Naive thymus-derived CD8-positive, alpha-beta T cell (primary cell): ENCODE results near the gene FAM131C. TPM values are rescaled to one million over a fixed set of nuclear protein-coding genes. Genes with fewer than 3 reads are reported as not detected.
A peak's percentile ranks its signal among the peaks of the same experiment; 100 is the strongest.
"Not testable (repeated sequence)": the region's sequence is repeated elsewhere in the genome, so short reads cannot be mapped to it uniquely, and the experiment has no call there.

Experiments
- ATAC-seq, 2 donors: fragments of 150-1000 bp; cut with Tn5 transposase in 1 of 2; sonication (Bioruptor Pico), chemical (Tn5 transposase) in 1 of 2; 1 replicate in 1 of 2; 2 replicates in 1 of 2; pipeline ENCODE4 v1.10.0; 2021; ENCODE audit warnings: mild to moderate bottlenecking in 2 of 2, moderate library complexity in 2 of 2
- POLR2A ChIA-PET: fragments of 350-600 bp; sonication (Branson Sonifier 250); formaldehyde crosslinking; loops from one replicate; lab custom pipeline; 2021; ENCODE audit warnings: antibody characterized with exemption; lab: Charles Lee
- DNase-seq, 10 donors: peaks; one replicate each; pipeline versions ENCODE4 v3.0.0 to v3.0.0-alpha.2; 2020 to 2022
- H3K27ac Mint-ChIP-seq, 10 donors: one replicate each; pipeline ENCODE4 v1.8.0; 2020 to 2022; ENCODE audit warnings: mild to moderate bottlenecking in 10 of 10, mixed read lengths in 10 of 10, moderate library complexity in 4 of 10, inconsistent platforms in 1 of 10
- H3K27me3 Mint-ChIP-seq, 5 donors: one replicate each; pipeline ENCODE4 v1.8.0; 2021 to 2022; ENCODE audit warnings: mixed read lengths in 5 of 5
- H3K36me3 Mint-ChIP-seq, 3 donors: one replicate each; pipeline ENCODE4 v1.8.0; 2020 to 2022; ENCODE audit warnings: mixed read lengths in 3 of 3, mild to moderate bottlenecking in 2 of 3, inconsistent platforms in 1 of 3
- H3K4me1 Mint-ChIP-seq, 4 donors: one replicate each; pipeline ENCODE4 v1.8.0; 2021 to 2022; ENCODE audit warnings: mixed read lengths in 4 of 4
- H3K4me3 Mint-ChIP-seq, 10 donors: one replicate each; pipeline ENCODE4 v1.8.0; 2020 to 2022; ENCODE audit warnings: mild to moderate bottlenecking in 10 of 10, mixed read lengths in 10 of 10, moderate library complexity in 6 of 10, inconsistent platforms in 1 of 10
- H3K9me3 Mint-ChIP-seq, 9 donors: one replicate each; pipeline ENCODE4 v1.8.0; 2020 to 2022; ENCODE audit warnings: mixed read lengths in 9 of 9, mild to moderate bottlenecking in 3 of 9, inconsistent platforms in 1 of 9, moderate library complexity in 1 of 9
- polyA plus RNA-seq, 3 donors: library from polyadenylated mRNA; unstranded; fragments of 300-500 nt; fragmentation: Illumina TruSeq; gene quantifications; one replicate each; pipeline ENCODE4 v1.2.3, GENCODE V29; 2021
- total RNA-seq, 8 experiments: library from RNA in 2 of 8; stranded (reverse) in 2 of 8; gene quantifications; one replicate each; pipeline ENCODE4 v1.2.3 and lab custom pipeline; 2021 to 2026

FAM131C gene
- total and polyA plus RNA-seq, 5 experiments from 2014 or later = not detected

- H3K36me3 Mint-ChIP-seq, H3K4me1 Mint-ChIP-seq, H3K4me3 Mint-ChIP-seq, ATAC-seq, H3K9me3 Mint-ChIP-seq, H3K27me3 Mint-ChIP-seq, DNase-seq, POLR2A ChIA-PET: not testable (repeated sequence)
- H3K27ac Mint-ChIP-seq = peak overlapping the region in 1 of 10 donors; percentile 24
Measured at GRCh38 chr1:16020878-16021277, 52.6 kb downstream of the FAM131C start.

GRCh38 chr1:16020325-16020724, 53.1 kb downstream of the FAM131C start:
- DNase-seq (no peak), ATAC-seq (no peak)
- Mint-ChIP-seq H3K9me3 (no peaks in the 10 kb centered on the region), H3K4me3 (no peak overlapping the region), H3K36me3 (no peaks in the 10 kb centered on the region), H3K27ac (peak overlapping the region in 1 of 10 donors; percentile 24), H3K27me3 (peaks cover 0 to 9% (median 0%) of the 10 kb centered on the region in 5 donors), H3K4me1 (peaks cover 0 to 2% (median under 1%) of the 10 kb centered on the region in 4 donors)
- POLR2A ChIA-PET = no interaction called here

DNA sequence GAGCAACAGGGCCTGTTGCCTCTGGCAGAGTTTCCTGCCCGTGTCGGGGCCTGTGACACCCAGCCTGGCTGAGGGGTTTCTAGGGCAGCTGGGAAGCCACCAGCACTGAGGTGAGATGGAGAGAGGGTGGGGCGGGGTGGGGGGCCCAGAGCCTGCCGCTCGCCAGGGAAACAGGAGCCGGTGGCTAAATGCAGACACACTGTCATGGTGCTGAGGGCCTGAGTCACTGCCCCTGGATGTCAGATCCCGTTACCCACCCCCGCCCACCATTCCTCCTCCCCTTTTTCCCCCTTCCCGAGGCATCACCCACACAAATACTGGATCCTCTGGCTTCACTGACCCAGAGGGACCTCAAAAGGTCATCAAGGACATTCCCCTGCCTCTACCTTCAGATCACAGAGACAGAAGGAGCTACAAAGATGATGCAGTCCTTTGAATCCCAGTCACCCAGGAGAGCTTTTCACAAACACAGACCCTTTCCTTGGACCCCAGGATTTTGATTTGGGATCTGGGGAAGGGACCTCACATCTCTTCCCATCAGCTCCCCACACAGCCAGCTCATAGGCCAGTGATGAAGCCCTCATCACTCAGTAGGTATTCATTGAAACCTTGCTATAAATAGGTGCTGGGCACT, 53.7 kb downstream of the FAM131C start:
- Mint-ChIP-seq H3K27ac (peak overlapping the region in 1 of 10 donors; percentile 42), H3K4me1 (peaks cover 0 to 4% (median 1%) of the 10 kb centered on the region in 4 donors), H3K36me3 (no peaks in the 10 kb centered on the region), H3K27me3 (peaks cover 0 to 12% (median 0%) of the 10 kb centered on the region in 5 donors), H3K4me3 (no peak overlapping the region), H3K9me3 (no peaks in the 10 kb centered on the region)
- POLR2A ChIA-PET = no interaction called here
- no peak for ATAC-seq
- DNase-seq = no peak

GRCh38 chr1:16018749-16019643, 54.5 kb downstream of the FAM131C start:
- Mint-ChIP-seq H3K36me3 (no peaks in the 10 kb centered on the region), H3K27me3 (peaks cover 0 to 10% (median 0%) of the 10 kb centered on the region in 5 donors), H3K9me3 (no peaks in the 10 kb centered on the region), H3K4me1 (peaks cover 0 to 6% (median 1%) of the 10 kb centered on the region in 4 donors), H3K4me3 (no peak overlapping the region), H3K27ac (peak overlapping the region in 2 of 10 donors; percentile 39 to 42)
- DNase-seq (no peak), ATAC-seq (no peak)
- POLR2A ChIA-PET = no interaction called here

GRCh38 chr1:16018308-16018707, 55.1 kb downstream of the FAM131C start:
- no peak overlapping the region for H3K27ac Mint-ChIP-seq
- H3K4me3 Mint-ChIP-seq = no peak overlapping the region
- DNase-seq (no peak), ATAC-seq (no peak)
- H3K36me3 Mint-ChIP-seq = no peaks in the 10 kb centered on the region
- peaks cover 0 to 9% (median 0%) of the 10 kb centered on the region in 5 donors for H3K27me3 Mint-ChIP-seq
- POLR2A ChIA-PET = no interaction called here
- H3K9me3 Mint-ChIP-seq = no peaks in the 10 kb centered on the region
- peaks cover 0 to 6% (median 1%) of the 10 kb centered on the region in 4 donors for H3K4me1 Mint-ChIP-seq

DNA sequence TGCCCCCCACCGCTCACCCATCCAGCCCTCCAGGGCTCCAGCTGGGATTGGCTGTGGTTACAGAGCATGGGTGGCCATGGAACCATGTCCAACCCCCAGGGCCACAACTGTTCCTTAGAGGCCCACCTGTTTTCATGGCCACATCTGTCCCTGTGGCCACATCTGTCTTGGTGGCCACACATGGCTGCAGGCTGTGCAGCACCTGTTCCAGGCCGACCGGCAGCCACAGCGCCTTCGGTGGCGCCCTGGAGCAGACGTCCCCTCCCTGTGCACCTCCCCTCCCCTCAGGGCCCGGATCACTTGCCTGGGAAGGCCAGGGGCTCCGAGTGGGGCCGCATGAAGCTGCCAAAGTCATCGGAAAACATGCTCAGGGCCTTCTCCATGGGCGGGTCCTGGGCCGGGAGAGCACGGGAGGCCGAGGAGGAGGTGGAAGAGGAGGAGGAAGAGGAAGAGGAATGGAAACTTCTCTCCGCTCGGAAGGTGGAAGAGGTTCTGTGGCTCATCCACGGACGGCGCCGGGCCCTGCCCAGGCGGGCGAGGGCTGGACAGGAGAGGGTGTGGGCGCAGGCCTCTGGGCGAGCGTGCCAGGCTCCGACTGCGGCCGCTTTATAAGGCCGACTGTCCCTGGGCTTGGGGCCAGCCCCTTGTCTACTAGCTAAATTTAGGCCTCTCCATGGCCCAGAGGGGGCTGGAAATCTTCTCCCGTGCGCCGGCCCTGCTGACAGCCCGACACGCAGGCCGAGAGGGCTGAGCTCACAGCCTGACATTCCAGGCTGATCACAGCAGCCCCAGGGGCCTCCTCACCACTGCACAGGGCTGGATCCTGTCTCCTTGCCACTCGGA, 55.8 kb downstream of the FAM131C start, which contains the start of gene HSPB7:
Gene HSPB7, minus strand, starts transcription at position 583 of the 843 bp plus-strand sequence. Its CDS starts 80 bp downstream, at position 503.
- Mint-ChIP-seq H3K36me3 (no peaks in the 10 kb centered on the region), H3K9me3 (no peaks in the 10 kb centered on the region), H3K4me1 (peaks cover 0 to 6% (median 1%) of the 10 kb centered on the region in 4 donors), H3K27ac (no peak within 1 kb of the TSS), H3K27me3 (peaks cover 0 to 6% (median 0%) of the 10 kb centered on the region in 5 donors), H3K4me3 (no peak within 1 kb of the TSS)
- POLR2A ChIA-PET = no interaction called here
- no peak for ATAC-seq
- no peak for DNase-seq

GRCh38 chr1:16017076-16017460, 56.4 kb downstream of the FAM131C start:
- Mint-ChIP-seq H3K4me1 (peaks cover 0 to 13% (median 5%) of the 10 kb centered on the region in 4 donors), H3K9me3 (no peaks in the 10 kb centered on the region), H3K27me3 (peaks cover 0 to 5% (median 0%) of the 10 kb centered on the region in 5 donors), H3K27ac (no peak overlapping the region), H3K36me3 (no peaks in the 10 kb centered on the region), H3K4me3 (no peak overlapping the region)
- POLR2A ChIA-PET = no interaction called here
- no peak for DNase-seq
- ATAC-seq = no peak

DNA sequence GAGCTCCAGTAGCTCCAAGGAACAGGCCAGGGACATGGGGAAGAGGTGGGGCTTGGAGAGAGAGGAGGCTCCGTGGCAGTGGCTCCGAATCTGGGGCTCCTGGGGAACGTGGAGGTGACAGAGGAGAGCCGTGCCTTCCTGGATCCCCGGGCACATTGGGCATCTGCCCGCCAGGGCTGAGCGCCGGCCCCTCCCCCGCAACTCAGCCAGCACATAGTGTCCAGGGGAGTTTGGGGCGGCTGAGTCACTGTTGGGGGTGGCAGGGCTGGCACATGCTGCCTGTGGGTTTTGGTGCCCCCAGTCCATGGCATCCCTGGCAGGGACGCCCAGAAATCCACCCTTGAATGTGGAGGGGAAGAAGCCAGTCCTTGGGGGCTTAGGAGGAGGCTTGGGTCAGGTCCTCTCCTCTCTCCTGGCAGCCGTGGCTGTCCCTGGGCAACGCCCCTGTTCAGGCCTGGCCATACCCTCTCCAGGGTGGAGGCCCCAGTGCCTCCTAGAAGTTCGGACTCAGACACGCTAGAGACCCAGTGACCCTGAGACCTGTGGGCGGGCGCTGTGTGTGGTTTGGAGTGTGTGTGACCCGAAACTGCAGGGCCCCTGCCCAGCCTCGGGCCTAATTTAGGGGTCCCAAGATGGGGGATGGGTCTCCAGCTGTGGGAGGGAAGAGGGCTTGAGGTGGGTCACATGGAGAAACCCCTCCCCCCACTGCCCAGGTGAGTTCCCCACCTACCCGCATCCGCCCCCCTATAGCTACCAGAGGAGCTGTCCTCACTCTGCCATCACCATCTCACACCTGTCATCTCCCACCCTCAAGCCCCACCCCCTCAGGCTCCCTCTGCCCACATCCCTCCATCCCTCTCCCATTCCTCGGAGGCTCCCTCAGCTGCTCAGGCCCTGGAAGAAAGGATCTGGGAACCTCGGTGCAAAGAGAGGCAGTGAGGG, 57.2 kb downstream of the FAM131C start:
- Mint-ChIP-seq H3K4me3 (no peak overlapping the region), H3K27me3 (peaks cover 0 to 5% (median 0%) of the 10 kb centered on the region in 5 donors), H3K4me1 (peaks cover 0 to 14% (median 6%) of the 10 kb centered on the region in 4 donors), H3K27ac (peak overlapping the region in 1 of 10 donors; percentile 62), H3K36me3 (no peaks in the 10 kb centered on the region), H3K9me3 (no peaks in the 10 kb centered on the region)
- POLR2A ChIA-PET = no interaction called here
- ATAC-seq = no peak
- DNase-seq = no peak

- H3K36me3 Mint-ChIP-seq = no peaks in the 10 kb centered on the region
- H3K27me3 Mint-ChIP-seq = peaks cover 0 to 5% (median 0%) of the 10 kb centered on the region in 5 donors
- peaks cover 0 to 14% (median 6%) of the 10 kb centered on the region in 4 donors for H3K4me1 Mint-ChIP-seq
- POLR2A ChIA-PET = no interaction called here
- ATAC-seq (no peak), DNase-seq (no peak)
- H3K27ac Mint-ChIP-seq = peak overlapping the region in 1 of 10 donors; percentile 62
- H3K4me3 Mint-ChIP-seq = no peak overlapping the region
- no peaks in the 10 kb centered on the region for H3K9me3 Mint-ChIP-seq
Measured at GRCh38 chr1:16015491-16015890, 58.0 kb downstream of the FAM131C start.

- peaks cover 0 to 14% (median 6%) of the 10 kb centered on the region in 4 donors for H3K4me1 Mint-ChIP-seq
- no peaks in the 10 kb centered on the region for H3K9me3 Mint-ChIP-seq
- peak overlapping the region in 5 of 10 donors; percentile 18 to 66 (median 44) for H3K4me3 Mint-ChIP-seq
- H3K27ac Mint-ChIP-seq = peak overlapping the region in 3 of 10 donors; percentile 7 to 71 (median 52)
- peaks cover 0 to 5% (median 0%) of the 10 kb centered on the region in 5 donors for H3K27me3 Mint-ChIP-seq
- ATAC-seq = no peak
- POLR2A ChIA-PET = no interaction called here
- DNase-seq = no peak
- H3K36me3 Mint-ChIP-seq = no peaks in the 10 kb centered on the region
Measured at GRCh38 chr1:16014509-16015482, 58.7 kb downstream of the FAM131C start.

DNA sequence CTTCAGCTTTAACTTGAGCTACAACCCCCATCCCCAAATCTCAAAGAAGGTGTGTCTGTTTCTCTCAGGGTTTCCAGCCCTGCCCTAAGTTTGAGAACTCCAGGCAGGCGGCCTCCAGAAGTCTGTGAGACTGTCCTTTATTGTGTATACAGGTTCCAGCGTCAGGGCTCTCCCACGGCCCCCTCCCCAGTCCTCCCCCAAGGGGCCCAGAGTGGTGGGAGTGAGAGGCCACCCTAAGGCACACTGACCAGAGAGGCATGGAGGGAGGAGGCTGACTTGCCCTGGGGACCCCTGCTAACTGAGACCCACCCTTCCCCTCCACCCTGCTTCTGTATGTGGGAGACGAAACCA, 59.6 kb downstream of the FAM131C start:
- Mint-ChIP-seq H3K36me3 (no peaks in the 10 kb centered on the region), H3K4me1 (peaks cover 0 to 14% (median 6%) of the 10 kb centered on the region in 4 donors), H3K27me3 (peaks cover 0 to 8% (median 0%) of the 10 kb centered on the region in 5 donors), H3K27ac (peak overlapping the region in 2 of 10 donors; percentile 28 to 72), H3K9me3 (no peaks in the 10 kb centered on the region), H3K4me3 (peak overlapping the region in 2 of 10 donors; percentile 38 to 44)
- POLR2A ChIA-PET = no interaction called here
- ATAC-seq = no peak
- DNase-seq = no peak
